ENCODE data around the gene NKX1-1.

DNA sequence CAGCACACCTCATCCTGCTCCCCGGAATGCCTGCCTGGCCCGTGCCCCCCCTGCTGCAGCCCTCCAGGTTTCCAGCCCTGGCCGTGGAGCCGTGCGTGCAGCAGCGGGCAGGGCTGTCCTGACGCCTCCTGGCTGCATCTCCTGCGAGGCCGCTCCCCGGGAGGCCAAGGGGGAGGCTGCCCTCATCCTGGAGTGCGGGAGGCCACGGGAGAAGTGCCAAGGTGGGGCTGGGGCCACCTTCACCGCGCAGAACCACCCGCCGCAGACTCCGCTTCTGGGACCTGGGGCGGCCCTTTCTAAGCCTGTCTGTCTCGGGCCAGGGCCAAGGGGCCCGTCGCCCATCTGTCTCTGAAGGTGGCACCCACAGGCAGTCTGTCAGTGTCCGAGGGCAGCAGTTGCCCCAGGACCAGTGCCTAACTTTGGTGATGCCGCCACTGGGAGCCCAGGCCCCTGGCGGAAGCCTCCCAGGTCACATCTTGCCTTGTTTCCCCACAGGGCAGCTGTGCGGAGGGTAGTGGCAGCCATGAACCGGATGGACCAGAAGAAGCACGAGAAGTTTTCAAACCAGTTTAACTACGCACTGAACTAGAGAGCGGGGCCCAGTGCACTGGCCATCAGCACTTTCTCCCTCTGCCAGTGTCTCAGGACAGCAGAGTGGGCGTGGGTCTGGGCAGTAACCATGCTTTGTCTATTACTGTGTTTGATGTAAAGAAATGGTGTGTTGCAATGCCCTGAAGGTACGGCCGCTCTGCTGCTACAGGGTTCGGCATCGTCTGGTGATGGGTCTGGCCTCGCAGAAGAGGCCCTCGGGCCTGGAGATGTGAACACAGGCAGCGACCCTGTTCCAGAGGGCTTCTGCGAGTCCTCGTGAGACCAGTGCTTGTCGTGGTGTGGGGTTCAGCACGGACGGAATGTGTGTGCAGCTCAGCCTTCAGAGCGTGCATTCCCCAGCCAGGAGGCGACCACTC is 20.6 kb downstream of the NKX1-1 start:
- TF ChIP-seq GATA2 (IDR thresholded peaks at IDR 0.05; ENCODE audit: low read depth, low read length): no peak
- TF ChIP-seq GATA3 (IDR thresholded peaks at IDR 0.05; ENCODE audit: low read depth, low read length): no peak

Measured in SH-SY5Y (cell line).